NCI-H524 treated with DMSO at 0.1 percent for 48 hours (cell line): ENCODE results near the gene NELFCD.
A peak's percentile ranks its signal among the peaks of the same experiment; 100 is the strongest.
"Not testable (repeated sequence)": the region's sequence is repeated elsewhere in the genome, so short reads cannot be mapped to it uniquely, and the experiment has no call there.

Source experiments
- DNase-seq: peaks from one replicate; lab custom pipeline; 2025; lab: John Stamatoyannopoulos, UW

NELFCD gene

DNA sequence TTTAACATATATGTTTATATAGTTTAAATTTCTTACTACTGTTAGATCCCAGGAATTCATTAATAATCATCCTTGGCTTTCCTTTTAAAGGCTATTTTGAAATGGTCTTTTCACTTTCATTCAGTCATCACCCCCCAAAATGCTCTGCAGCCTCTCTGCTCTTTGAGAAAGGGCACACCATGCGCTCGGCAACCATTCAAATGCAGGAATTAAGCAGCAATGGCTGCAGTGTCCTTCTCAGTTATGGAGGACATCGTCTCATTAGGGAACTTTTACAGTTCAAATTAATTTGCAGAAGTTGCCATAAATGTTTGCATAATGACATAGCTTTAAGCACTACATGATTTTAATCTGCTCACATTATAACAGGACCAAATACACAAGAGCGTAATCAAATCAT is 44.5 kb downstream of the NELFCD start:
- DNase-seq, result no peak

- DNase-seq, result no peak
These were observed 46.1 kb downstream of the NELFCD start for GRCh38 chr20:59026904-59027740.

DNA sequence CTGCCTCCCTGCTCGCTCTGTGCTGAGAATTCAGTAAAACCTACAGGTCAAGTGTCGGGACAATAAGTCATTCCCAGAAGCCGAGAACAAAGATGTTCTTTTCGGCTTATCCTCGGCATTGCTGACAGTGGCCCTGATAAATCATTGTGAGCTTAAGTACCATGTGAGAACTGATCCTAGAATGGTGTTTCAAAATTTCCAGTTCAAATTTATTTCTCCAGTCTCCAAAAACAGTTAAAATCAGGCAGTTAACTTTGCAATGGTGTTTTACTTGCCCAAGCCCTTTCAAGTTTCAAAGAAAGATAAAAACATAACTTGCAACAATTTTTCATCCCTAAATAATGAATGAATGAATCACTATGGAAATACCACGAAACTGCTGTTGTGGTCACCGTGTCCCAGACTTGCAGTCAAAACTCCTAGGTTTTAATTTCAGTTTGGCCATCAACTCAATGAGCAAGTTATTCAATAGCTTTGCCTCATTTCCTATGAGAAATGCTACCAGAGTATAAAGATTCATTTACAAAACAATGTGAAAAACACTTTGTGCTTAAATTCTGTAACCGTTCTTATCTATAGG is 46.8 kb downstream of the NELFCD start:
- DNase-seq, result no peak

DNA sequence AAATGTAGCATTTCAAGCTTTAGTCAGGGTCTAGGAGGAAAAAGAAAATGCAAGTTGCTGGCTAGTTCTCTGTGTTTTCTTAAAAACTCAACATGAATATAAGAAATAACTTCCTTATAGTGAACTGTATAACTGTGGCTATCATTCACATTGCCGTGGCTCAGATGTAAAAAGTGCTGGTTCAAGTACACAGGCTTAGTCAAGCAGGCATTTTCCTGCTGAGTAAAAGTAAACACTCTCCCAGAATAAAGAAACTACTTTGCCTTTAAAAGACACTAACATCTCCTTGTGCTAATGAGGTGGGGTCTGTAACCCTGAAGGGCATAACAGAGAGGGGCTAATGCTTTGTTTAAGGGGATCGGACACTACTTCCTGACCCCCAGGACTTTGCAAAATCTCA is 47.8 kb downstream of the NELFCD start:
- DNase-seq, result no peak

- no peak for DNase-seq
These were observed 50.0 kb downstream of the NELFCD start for GRCh38 chr20:59030911-59031563.

- DNase-seq, result no peak
These were observed 50.5 kb downstream of the NELFCD start for GRCh38 chr20:59031564-59032022.

GRCh38 chr20:59032023-59032712 is 51.1 kb downstream of the NELFCD start, which contains the start of gene ATP5F1E:
Gene ATP5F1E, minus strand, starts transcription at chr20:59032335. Its CDS starts 84 bp downstream, at chr20:59032251.
- peak; percentile 77 for DNase-seq

GRCh38 chr20:59032713-59033059 is 51.6 kb downstream of the NELFCD start:
- DNase-seq, result peak; percentile 41

- DNase-seq, result no peak
These were observed 52.0 kb downstream of the NELFCD start for GRCh38 chr20:59033093-59033492.

DNA sequence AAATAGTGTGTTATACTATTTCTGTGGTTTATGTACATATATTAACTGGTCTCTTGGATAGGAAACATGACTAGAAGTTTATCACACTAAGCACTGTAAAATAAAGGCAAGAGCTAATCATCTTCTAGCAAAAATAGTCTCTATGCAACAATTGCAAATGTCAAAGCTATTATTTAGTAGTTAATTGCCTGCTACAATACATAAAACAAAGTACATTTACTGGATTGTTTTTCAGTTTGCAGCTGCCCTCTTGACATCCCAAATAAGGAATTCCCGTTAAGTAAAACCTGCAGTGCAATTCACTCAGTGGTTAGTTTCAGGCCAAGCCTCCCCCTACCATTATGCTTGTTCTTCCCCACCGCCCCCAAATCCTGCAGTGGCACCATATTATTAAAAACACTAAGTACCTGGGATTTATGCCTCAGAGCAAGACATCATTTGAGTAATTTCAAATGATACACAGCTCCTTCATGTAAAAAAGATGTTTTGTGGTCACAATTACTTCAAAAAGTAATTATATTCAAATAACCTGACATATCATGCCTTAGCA is 52.6 kb downstream of the NELFCD start:
- no peak for DNase-seq

DNA sequence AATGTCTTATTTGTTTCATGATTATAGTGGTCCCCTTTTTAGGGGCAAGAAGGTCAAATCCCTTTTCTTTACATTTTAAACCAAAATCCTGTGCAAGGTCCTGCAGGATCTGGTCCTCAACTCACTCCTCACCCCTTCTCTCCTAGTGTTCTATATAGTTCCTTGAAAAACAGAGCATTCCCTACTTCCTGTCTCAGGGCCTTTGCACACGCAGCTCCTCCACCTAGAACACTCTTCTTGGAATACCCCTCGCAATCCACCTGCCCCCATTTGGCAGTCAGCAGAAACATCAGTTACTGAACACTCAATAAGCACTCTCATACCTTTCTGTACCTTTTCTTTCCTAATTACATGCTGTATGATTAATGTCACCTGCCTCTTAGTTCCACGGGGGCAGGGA is 54.3 kb downstream of the NELFCD start:
- no peak for DNase-seq

GRCh38 chr20:59037386-59037785 is 56.3 kb downstream of the NELFCD start:
- no peak for DNase-seq

GRCh38 chr20:59039233-59039632 is 58.2 kb downstream of the NELFCD start:
- no peak for DNase-seq

- DNase-seq, result no peak
These were observed 59.6 kb downstream of the NELFCD start for GRCh38 chr20:59040667-59041066.

DNA sequence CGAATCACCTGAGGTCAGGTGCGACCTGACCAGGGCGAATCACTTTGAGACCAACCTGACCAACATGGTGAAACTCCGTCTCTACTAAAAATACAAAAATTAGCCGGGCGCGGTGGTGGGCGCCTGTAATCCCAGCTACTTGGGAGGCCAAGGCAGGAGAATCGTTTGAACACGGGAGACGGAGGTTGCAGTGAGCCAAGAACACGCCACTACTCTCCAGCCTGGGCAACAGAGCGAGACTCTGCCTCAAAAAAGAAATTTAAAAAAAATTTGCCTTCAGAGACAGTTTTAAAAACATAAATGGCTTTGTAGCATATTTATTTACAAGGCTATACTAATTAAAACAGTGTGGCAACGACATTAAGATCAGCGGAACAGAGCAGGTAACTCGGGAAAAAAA is 60.4 kb downstream of the NELFCD start:
- DNase-seq, result not testable (repeated sequence)

DNA sequence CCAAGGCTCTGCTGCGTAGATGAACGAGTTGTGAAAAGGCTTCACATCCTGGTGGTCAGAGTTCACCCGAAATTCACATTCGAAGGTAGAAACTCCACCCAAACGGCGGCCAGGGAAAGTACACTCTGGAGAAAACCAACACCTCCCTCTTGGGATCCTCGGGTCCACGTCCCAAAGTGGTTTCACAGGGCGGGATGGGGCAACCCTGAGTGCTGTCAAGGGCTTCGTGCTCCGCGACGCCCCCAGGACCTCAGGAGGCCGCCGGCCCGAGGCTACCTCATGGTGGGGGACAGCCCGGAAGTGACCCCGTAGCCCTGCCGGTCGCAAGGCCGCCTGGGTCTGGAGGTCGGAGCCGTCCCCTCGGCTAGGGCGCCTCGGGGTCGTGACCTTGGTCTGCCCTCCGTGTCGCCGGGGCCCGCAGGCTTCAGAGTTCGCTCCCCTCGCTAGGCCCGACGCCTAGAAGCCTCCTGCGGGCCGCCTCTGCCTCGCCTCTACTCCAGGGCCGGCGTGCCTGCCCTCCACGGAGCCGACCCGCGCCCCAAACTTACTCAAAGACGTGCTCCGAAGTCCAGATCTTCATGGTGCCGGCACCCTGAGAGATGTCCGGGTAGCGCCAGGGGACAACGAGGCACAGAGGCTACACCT is 61.2 kb downstream of the NELFCD start, which contains the start of gene PRELID3B:
TSS of gene PRELID3B (minus strand) at position 636 of the 645 bp plus-strand sequence. CDS start at position 580, 56 bp downstream.
- DNase-seq, result no peak

- DNase-seq, result peak; percentile 33
These were observed 62.0 kb downstream of the NELFCD start for GRCh38 chr20:59042796-59043631.

GRCh38 chr20:59043698-59044097 is 62.6 kb downstream of the NELFCD start:
- DNase-seq, result no peak

GRCh38 chr20:59044295-59044694 is 63.2 kb downstream of the NELFCD start:
- no peak for DNase-seq
